HG02759 (cell line): ENCODE measurements around the gene ATP6V1G2.

ENCODE experiments used
- ATAC-seq: cut with Tn5 transposase; IDR thresholded peaks from one replicate; pipeline ENCODE4 v1.9.1; 2021; ENCODE audit warnings: mild to moderate bottlenecking, moderate library complexity; ENCODE audit not compliant: unreplicated experiment

Gene ATP6V1G2

GRCh38 chr6:31548544-31548873, 2.1 kb upstream of the ATP6V1G2 start:
- ATAC-seq, result no peak

GRCh38 chr6:31547727-31548543, 1.5 kb upstream of the ATP6V1G2 start:
- no peak for ATAC-seq

GRCh38 chr6:31546958-31547726, 734 bp upstream of the ATP6V1G2 start, which contains the start of gene NFKBIL1:
TSS of gene NFKBIL1 (plus strand) at chr6:31547608. CDS start at chr6:31547695, 87 bp downstream.
- ATAC-seq, result peak; percentile 66

GRCh38 chr6:31545291-31545690, 1.1 kb downstream of the ATP6V1G2 start:
- ATAC-seq, result no peak

- ATAC-seq, result no peak
These were observed 1.7 kb downstream of the ATP6V1G2 start for GRCh38 chr6:31544676-31545075.

GRCh38 chr6:31543639-31544038, 2.8 kb downstream of the ATP6V1G2 start:
- no peak for ATAC-seq

GRCh38 chr6:31541658-31542521, 4.5 kb downstream of the ATP6V1G2 start, which contains the start of gene DDX39B:
TSS of gene DDX39B (minus strand) at chr6:31542003. CDS start at chr6:31540532, 1,471 bp downstream.
- ATAC-seq, result peak; percentile 70

GRCh38 chr6:31541059-31541657, 5.2 kb downstream of the ATP6V1G2 start:
- no peak for ATAC-seq

GRCh38 chr6:31540640-31541039, 5.8 kb downstream of the ATP6V1G2 start:
- no peak for ATAC-seq

GRCh38 chr6:31538805-31539400, 7.5 kb downstream of the ATP6V1G2 start:
- no peak for ATAC-seq

- no peak for ATAC-seq
These were observed 10.7 kb downstream of the ATP6V1G2 start for GRCh38 chr6:31535538-31536324.

GRCh38 chr6:31534521-31535040, 11.8 kb downstream of the ATP6V1G2 start:
- ATAC-seq, result no peak

GRCh38 chr6:31534011-31534410, 12.4 kb downstream of the ATP6V1G2 start:
- no peak for ATAC-seq

GRCh38 chr6:31533455-31533841, 13.0 kb downstream of the ATP6V1G2 start:
- no peak for ATAC-seq

GRCh38 chr6:31532644-31533454, 13.6 kb downstream of the ATP6V1G2 start:
- no peak for ATAC-seq

- no peak for ATAC-seq
These were observed 14.4 kb downstream of the ATP6V1G2 start for GRCh38 chr6:31531771-31532643.

- no peak for ATAC-seq
These were observed 15.2 kb downstream of the ATP6V1G2 start for GRCh38 chr6:31531162-31531561.
